ENCODE measurements around the gene HRH2.
"Not testable (repeated sequence)": the region's sequence is repeated elsewhere in the genome, so short reads cannot be mapped to it uniquely, and the experiment has no call there.

HRH2 gene

GRCh38 chr5:175650430-175651205 is 7.3 kb upstream of the HRH2 start:
- not testable (repeated sequence) for H3K27ac ChIP-seq (ENCODE audit: low read depth, low read length); H3K4me3 ChIP-seq (ENCODE audit: low read length); H3K4me1 ChIP-seq (ENCODE audit: control insufficient read depth, insufficient read depth, low read length); H3K9ac ChIP-seq (ENCODE audit: low read length); H3K27me3 ChIP-seq (ENCODE audit: control insufficient read depth, insufficient read depth, low read length); H3K36me3 ChIP-seq (ENCODE audit: control insufficient read depth, insufficient read depth, low read length)

GRCh38 chr5:175652741-175653663 is 4.9 kb upstream of the HRH2 start:
- Histone ChIP-seq H3K36me3 (ENCODE audit: control insufficient read depth, insufficient read depth, low read length) (no peaks in the 10 kb centered on the region), H3K4me3 (ENCODE audit: low read length) (no peak overlapping the region), H3K9ac (ENCODE audit: low read length) (no peak overlapping the region), H3K27ac (ENCODE audit: low read depth, low read length) (no peak overlapping the region), H3K27me3 (ENCODE audit: control insufficient read depth, insufficient read depth, low read length) (no peaks in the 10 kb centered on the region), H3K4me1 (ENCODE audit: control insufficient read depth, insufficient read depth, low read length) (no peaks in the 10 kb centered on the region)

- no peaks in the 10 kb centered on the region for H3K4me1 ChIP-seq (ENCODE audit: control insufficient read depth, insufficient read depth, low read length)
- no peak overlapping the region for H3K4me3 ChIP-seq (ENCODE audit: low read length)
- peaks cover 6% of the 10 kb centered on the region for H3K27me3 ChIP-seq (ENCODE audit: control insufficient read depth, insufficient read depth, low read length)
- H3K9ac ChIP-seq (ENCODE audit: low read length): no peak overlapping the region
- H3K36me3 ChIP-seq (ENCODE audit: control insufficient read depth, insufficient read depth, low read length): no peaks in the 10 kb centered on the region
- no peak overlapping the region for H3K27ac ChIP-seq (ENCODE audit: low read depth, low read length)
These were observed 4.1 kb upstream of the HRH2 start for GRCh38 chr5:175653763-175654162.

- H3K27me3 ChIP-seq (ENCODE audit: control insufficient read depth, insufficient read depth, low read length): peaks cover 7% of the 10 kb centered on the region
- no peak overlapping the region for H3K27ac ChIP-seq (ENCODE audit: low read depth, low read length)
- no peak overlapping the region for H3K9ac ChIP-seq (ENCODE audit: low read length)
- no peaks in the 10 kb centered on the region for H3K4me1 ChIP-seq (ENCODE audit: control insufficient read depth, insufficient read depth, low read length)
- H3K36me3 ChIP-seq (ENCODE audit: control insufficient read depth, insufficient read depth, low read length): no peaks in the 10 kb centered on the region
- H3K4me3 ChIP-seq (ENCODE audit: low read length): no peak overlapping the region
These were observed 3.5 kb upstream of the HRH2 start for GRCh38 chr5:175654339-175654738.

GRCh38 chr5:175654807-175655206 is 3.1 kb upstream of the HRH2 start:
- H3K27me3 ChIP-seq (ENCODE audit: control insufficient read depth, insufficient read depth, low read length): peaks cover 9% of the 10 kb centered on the region

GRCh38 chr5:175655411-175655810 is 2.5 kb upstream of the HRH2 start:
- H3K9ac ChIP-seq (ENCODE audit: low read length): no peak overlapping the region
- H3K4me1 ChIP-seq (ENCODE audit: control insufficient read depth, insufficient read depth, low read length): no peaks in the 10 kb centered on the region
- no peaks in the 10 kb centered on the region for H3K36me3 ChIP-seq (ENCODE audit: control insufficient read depth, insufficient read depth, low read length)
- no peak overlapping the region for H3K27ac ChIP-seq (ENCODE audit: low read depth, low read length)
- no peak overlapping the region for H3K4me3 ChIP-seq (ENCODE audit: low read length)
- H3K27me3 ChIP-seq (ENCODE audit: control insufficient read depth, insufficient read depth, low read length): peaks cover 10% of the 10 kb centered on the region

More at GRCh38 chr5:175654807-175655206, 3.1 kb upstream of the HRH2 start:
- Histone ChIP-seq H3K36me3 (ENCODE audit: control insufficient read depth, insufficient read depth, low read length) (no peaks in the 10 kb centered on the region), H3K4me1 (ENCODE audit: control insufficient read depth, insufficient read depth, low read length) (no peaks in the 10 kb centered on the region), H3K27ac (ENCODE audit: low read depth, low read length) (no peak overlapping the region), H3K9ac (ENCODE audit: low read length) (no peak overlapping the region), H3K4me3 (ENCODE audit: low read length) (no peak overlapping the region)

GRCh38 chr5:175656966-175657365 is 905 bp upstream of the HRH2 start:
- H3K36me3 ChIP-seq (ENCODE audit: control insufficient read depth, insufficient read depth, low read length): no peaks in the 10 kb centered on the region
- H3K9ac ChIP-seq (ENCODE audit: low read length): no peak overlapping the region
- no peak overlapping the region for H3K4me3 ChIP-seq (ENCODE audit: low read length)
- peaks cover 10% of the 10 kb centered on the region for H3K27me3 ChIP-seq (ENCODE audit: control insufficient read depth, insufficient read depth, low read length)
- no peak overlapping the region for H3K27ac ChIP-seq (ENCODE audit: low read depth, low read length)
- H3K4me1 ChIP-seq (ENCODE audit: control insufficient read depth, insufficient read depth, low read length): no peaks in the 10 kb centered on the region

- Histone ChIP-seq H3K27ac (ENCODE audit: low read depth, low read length) (no peak overlapping the region), H3K4me3 (ENCODE audit: low read length) (peak overlapping the region; percentile 51), H3K4me1 (ENCODE audit: control insufficient read depth, insufficient read depth, low read length) (no peaks in the 10 kb centered on the region), H3K27me3 (ENCODE audit: control insufficient read depth, insufficient read depth, low read length) (peaks cover 10% of the 10 kb centered on the region), H3K36me3 (ENCODE audit: control insufficient read depth, insufficient read depth, low read length) (no peaks in the 10 kb centered on the region), H3K9ac (ENCODE audit: low read length) (no peak overlapping the region)
These were observed 651 bp downstream of the HRH2 start for GRCh38 chr5:175658299-175659145.

GRCh38 chr5:175659546-175660253 is 1.8 kb downstream of the HRH2 start:
- Histone ChIP-seq H3K9ac (ENCODE audit: low read length) (no peak overlapping the region), H3K27me3 (ENCODE audit: control insufficient read depth, insufficient read depth, low read length) (peaks cover 10% of the 10 kb centered on the region), H3K27ac (ENCODE audit: low read depth, low read length) (no peak overlapping the region), H3K36me3 (ENCODE audit: control insufficient read depth, insufficient read depth, low read length) (no peaks in the 10 kb centered on the region), H3K4me1 (ENCODE audit: control insufficient read depth, insufficient read depth, low read length) (no peaks in the 10 kb centered on the region), H3K4me3 (ENCODE audit: low read length) (no peak overlapping the region)

- no peaks in the 10 kb centered on the region for H3K36me3 ChIP-seq (ENCODE audit: control insufficient read depth, insufficient read depth, low read length)
- no peak overlapping the region for H3K27ac ChIP-seq (ENCODE audit: low read depth, low read length)
- H3K9ac ChIP-seq (ENCODE audit: low read length): no peak overlapping the region
- no peak overlapping the region for H3K4me3 ChIP-seq (ENCODE audit: low read length)
- H3K27me3 ChIP-seq (ENCODE audit: control insufficient read depth, insufficient read depth, low read length): peaks cover 7% of the 10 kb centered on the region
- H3K4me1 ChIP-seq (ENCODE audit: control insufficient read depth, insufficient read depth, low read length): no peaks in the 10 kb centered on the region
These were observed 5.6 kb downstream of the HRH2 start for GRCh38 chr5:175663186-175664184.

- Histone ChIP-seq H3K27ac (ENCODE audit: low read depth, low read length) (no peak overlapping the region), H3K9ac (ENCODE audit: low read length) (no peak overlapping the region), H3K4me1 (ENCODE audit: control insufficient read depth, insufficient read depth, low read length) (no peaks in the 10 kb centered on the region), H3K36me3 (ENCODE audit: control insufficient read depth, insufficient read depth, low read length) (no peaks in the 10 kb centered on the region), H3K4me3 (ENCODE audit: low read length) (no peak overlapping the region), H3K27me3 (ENCODE audit: control insufficient read depth, insufficient read depth, low read length) (peaks cover 2% of the 10 kb centered on the region)
These were observed 6.9 kb downstream of the HRH2 start for GRCh38 chr5:175664723-175665122.

Measured in rectal smooth muscle tissue (tissue), 1 donor.